HepG2 (cell line): ENCODE data around the gene PFKP. TPM values are rescaled to one million over a fixed set of nuclear protein-coding genes. Genes with fewer than 3 reads are reported as not detected.

ENCODE experiments used
- ARHGAP35 ChIP-seq: sonication (generic); formaldehyde crosslinking; IDR thresholded peaks from 2 replicates; pipeline ENCODE4 v1.9.0; 2022; ENCODE audit warnings: mild to moderate bottlenecking, inconsistent platforms, moderate library complexity, missing genetic modification reagents, borderline replicate concordance
- DPF2 ChIP-seq: sonication (generic); formaldehyde crosslinking; IDR thresholded peaks from 2 replicates; pipeline ENCODE4 v1.4.0; 2020; ENCODE audit warnings: mild to moderate bottlenecking, low read depth, missing genetic modification reagents, borderline replicate concordance
- EEA1 ChIP-seq: sonication (generic); formaldehyde crosslinking; IDR thresholded peaks from 2 replicates; pipeline ENCODE4 v1.5.1; 2020; ENCODE audit warnings: mild to moderate bottlenecking, missing genetic modification reagents, borderline replicate concordance
- MLLT10 ChIP-seq: sonication (generic); formaldehyde crosslinking; IDR thresholded peaks from 2 replicates; pipeline ENCODE4 v1.4.0; 2020; ENCODE audit warnings: missing genetic modification reagents
- NFATC3 ChIP-seq: sonication (generic); formaldehyde crosslinking; IDR thresholded peaks from 2 replicates; pipeline ENCODE4 v1.5.1; 2020; ENCODE audit warnings: mild to moderate bottlenecking, missing genetic modification reagents
- RELA ChIP-seq: sonication (generic); formaldehyde crosslinking; IDR thresholded peaks from 2 replicates; pipeline ENCODE4 v1.4.0; 2020; ENCODE audit warnings: missing genetic modification reagents
- RFXAP ChIP-seq: sonication (generic); formaldehyde crosslinking; IDR thresholded peaks from 2 replicates; pipeline ENCODE4 v1.4.0; 2020; ENCODE audit warnings: missing genetic modification reagents, borderline replicate concordance
- SPEN ChIP-seq: sonication (generic); formaldehyde crosslinking; IDR thresholded peaks from 2 replicates; pipeline ENCODE4 v1.5.1; 2020; ENCODE audit warnings: low read depth, mild to moderate bottlenecking, missing genetic modification reagents
- TCF7 ChIP-seq: sonication (generic); IDR thresholded peaks from 2 replicates; pipeline ENCODE4 v1.6.1; 2016; ENCODE audit warnings: antibody characterized with exemption, low read depth
- ZNF121 ChIP-seq: sonication (generic); formaldehyde crosslinking; IDR thresholded peaks from 2 replicates; pipeline ENCODE4 v1.5.0; 2020; ENCODE audit warnings: mild to moderate bottlenecking, missing genetic modification reagents
- ZNF160 ChIP-seq: sonication (generic); formaldehyde crosslinking; IDR thresholded peaks from 2 replicates; pipeline ENCODE4 v1.8.0; 2022; ENCODE audit warnings: mild to moderate bottlenecking, inconsistent platforms, missing genetic modification reagents
- ZNF205 ChIP-seq: IDR thresholded peaks from 2 replicates; pipeline ENCODE4 v1.6.1; 2018; ENCODE audit warnings: missing biosample characterization, missing genetic modification reagents
- ZNF550 ChIP-seq: sonication (generic); formaldehyde crosslinking; IDR thresholded peaks from 2 replicates; pipeline ENCODE4 v1.4.0; 2020; ENCODE audit warnings: mild to moderate bottlenecking, missing genetic modification reagents, borderline replicate concordance
- ZNF598 ChIP-seq: sonication (generic); formaldehyde crosslinking; IDR thresholded peaks from 2 replicates; pipeline ENCODE4 v1.5.1; 2020; ENCODE audit warnings: mild to moderate bottlenecking, missing genetic modification reagents, borderline replicate concordance
- ZNF678 ChIP-seq: sonication (generic); formaldehyde crosslinking; IDR thresholded peaks from 2 replicates; pipeline ENCODE4 v1.4.0; 2020; ENCODE audit warnings: mild to moderate bottlenecking, missing genetic modification reagents
- ZNF879 ChIP-seq: sonication (generic); formaldehyde crosslinking; IDR thresholded peaks from 2 replicates; pipeline ENCODE4 v1.8.1; 2023; ENCODE audit warnings: missing genetic modification reagents
- polyA plus RNA-seq, 8 experiments: library from polyadenylated mRNA; depleted of rRNA in 3 of 8; stranded (reverse) in 7 of 8; unstranded in 1 of 8; fragments of >200 nt; fragmentation: Illumina TruSeq in 4 of 8; extraction: Trizol in 4 of 8; gene quantifications; 2 replicates each; pipeline versions ENCODE4 v1.2.1 to v1.2.3, GENCODE V29; 2011 to 2016; ENCODE audit warnings: low read depth in 4 of 8, missing spikeins in 1 of 8, mixed read lengths in 1 of 8; ENCODE audit not compliant: insufficient read depth in 1 of 8
- total RNA-seq, 5 experiments: library from RNA; depleted of rRNA; stranded (reverse); fragments of >200 nt; fragmentation: Illumina TruSeq; extraction: Trizol; gene quantifications; 2 replicates each; pipeline ENCODE4 v1.2.3, GENCODE V29; 2016; ENCODE audit warnings: low read depth in 1 of 5
- TF ChIP-seq, protein P1 (sequence below), 2 experiments: sonication (generic) in 1 of 2; formaldehyde crosslinking in 1 of 2; IDR thresholded peaks; 2 replicates each; pipeline versions ENCODE4 v1.4.0 to v1.6.1; 2018 to 2020; ENCODE audit warnings: missing genetic modification reagents in 2 of 2, borderline replicate concordance in 1 of 2, low read depth in 1 of 2, mild to moderate bottlenecking in 1 of 2, missing biosample characterization in 1 of 2
- TF ChIP-seq, protein P2 (sequence below): sonication (generic); formaldehyde crosslinking; IDR thresholded peaks from 2 replicates; pipeline ENCODE4 v1.8.1; 2023; ENCODE audit warnings: missing genetic modification reagents, inconsistent platforms, borderline replicate concordance
- TF ChIP-seq, protein P3 (sequence below): sonication (generic); formaldehyde crosslinking; IDR thresholded peaks from 2 replicates; pipeline ENCODE4 v1.4.0; 2020; ENCODE audit warnings: missing genetic modification reagents
- TF ChIP-seq, protein P4 (sequence below): sonication (generic); formaldehyde crosslinking; IDR thresholded peaks from 2 replicates; pipeline ENCODE4 v1.5.1; 2020; ENCODE audit warnings: missing genetic modification reagents, mild to moderate bottlenecking, borderline replicate concordance

PFKP gene
- total and polyA plus RNA-seq, 2 of the 13 experiments (the other 11 are each of a cell fraction or from before 2014, with no cell fraction given), result 0.80 to 2.4 TPM

DNA sequence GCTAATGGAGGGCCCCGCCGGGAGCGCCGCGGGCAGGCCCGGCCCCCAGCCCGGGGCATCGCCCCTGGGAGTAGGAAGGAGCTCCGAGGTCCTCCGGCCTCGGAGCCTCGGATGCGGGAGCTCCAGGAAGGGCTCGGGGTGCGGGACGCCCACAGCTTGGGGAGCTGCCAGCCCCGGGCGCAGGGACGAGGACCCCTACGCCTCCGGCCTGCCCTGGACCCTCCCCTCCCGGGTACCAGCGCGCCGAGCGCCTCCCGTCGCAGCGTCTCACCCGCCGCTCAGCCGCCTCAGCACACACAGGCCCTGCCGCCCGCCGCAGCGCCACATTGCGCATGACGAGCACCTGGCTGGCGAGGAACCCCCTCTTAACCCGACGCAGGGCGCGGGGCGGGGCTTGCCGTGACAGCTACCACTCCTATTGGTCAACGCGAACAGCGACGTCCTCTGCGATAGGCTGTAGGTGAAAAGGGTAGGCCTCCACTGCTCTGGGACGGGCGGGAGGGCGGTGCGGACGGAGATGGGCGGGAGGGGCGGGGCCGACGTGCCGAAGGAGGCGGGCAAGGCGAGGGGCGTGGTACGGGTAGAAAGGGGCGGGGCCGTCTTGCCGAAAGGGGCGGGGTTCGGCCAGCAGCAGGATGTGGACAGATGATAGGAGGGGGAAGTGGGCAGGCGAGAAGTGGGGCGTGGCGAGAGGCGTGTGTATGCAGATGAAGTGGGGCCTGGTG lies 105.3 kb downstream of the PFKP start, which contains the start of gene PITRM1 (continued):
- TF ChIP-seq, protein P1, sequence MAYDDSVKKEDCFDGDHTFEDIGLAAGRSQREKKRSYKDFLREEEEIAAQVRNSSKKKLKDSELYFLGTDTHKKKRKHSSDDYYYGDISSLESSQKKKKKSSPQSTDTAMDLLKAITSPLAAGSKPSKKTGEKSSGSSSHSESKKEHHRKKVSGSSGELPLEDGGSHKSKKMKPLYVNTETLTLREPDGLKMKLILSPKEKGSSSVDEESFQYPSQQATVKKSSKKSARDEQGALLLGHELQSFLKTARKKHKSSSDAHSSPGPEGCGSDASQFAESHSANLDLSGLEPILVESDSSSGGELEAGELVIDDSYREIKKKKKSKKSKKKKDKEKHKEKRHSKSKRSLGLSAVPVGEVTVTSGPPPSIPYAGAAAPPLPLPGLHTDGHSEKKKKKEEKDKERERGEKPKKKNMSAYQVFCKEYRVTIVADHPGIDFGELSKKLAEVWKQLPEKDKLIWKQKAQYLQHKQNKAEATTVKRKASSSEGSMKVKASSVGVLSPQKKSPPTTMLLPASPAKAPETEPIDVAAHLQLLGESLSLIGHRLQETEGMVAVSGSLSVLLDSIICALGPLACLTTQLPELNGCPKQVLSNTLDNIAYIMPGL (CRISPR knock-in tag; IDR thresholded peaks at IDR 0.05; ENCODE audit: borderline replicate concordance in 1 of 2, low read depth in 1 of 2), result peak; percentile 69 to 80; a peak in 2 of 4 replicates
- TF ChIP-seq ARHGAP35 (CRISPR knock-in tag) (0 out of 2 replicates have a peak, but pooled peaks have one; percentile 58), EEA1 (CRISPR knock-in tag) (0 out of 2 replicates have a peak, but pooled peaks have one; percentile 70), MLLT10 (CRISPR knock-in tag) (no peak), ZNF121 (CRISPR knock-in tag) (no peak), NFATC3 (CRISPR knock-in tag) (no peak), ZNF678 (CRISPR knock-in tag) (no peak; the same call in 1 of the 2 replicates), RFXAP (CRISPR knock-in tag) (peak; percentile 62; the same call in 1 of the 2 replicates), DPF2 (no peak), TCF7 (no peak), SPEN (CRISPR knock-in tag) (peak; percentile 89), ZNF160 (peak; percentile 64; the same call in 1 of the 2 replicates), ZNF205 (CRISPR knock-in tag) (no peak), ZNF550 (no peak), RELA (no peak), ZNF879 (CRISPR knock-in tag) (no peak), ZNF598 (CRISPR knock-in tag) (no peak)
- TF ChIP-seq, protein P2, sequence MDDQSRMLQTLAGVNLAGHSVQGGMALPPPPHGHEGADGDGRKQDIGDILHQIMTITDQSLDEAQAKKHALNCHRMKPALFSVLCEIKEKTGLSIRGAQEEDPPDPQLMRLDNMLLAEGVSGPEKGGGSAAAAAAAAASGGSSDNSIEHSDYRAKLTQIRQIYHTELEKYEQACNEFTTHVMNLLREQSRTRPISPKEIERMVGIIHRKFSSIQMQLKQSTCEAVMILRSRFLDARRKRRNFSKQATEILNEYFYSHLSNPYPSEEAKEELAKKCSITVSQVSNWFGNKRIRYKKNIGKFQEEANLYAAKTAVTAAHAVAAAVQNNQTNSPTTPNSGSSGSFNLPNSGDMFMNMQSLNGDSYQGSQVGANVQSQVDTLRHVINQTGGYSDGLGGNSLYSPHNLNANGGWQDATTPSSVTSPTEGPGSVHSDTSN (CRISPR knock-in tag), result no peak
- TF ChIP-seq, protein P3, sequence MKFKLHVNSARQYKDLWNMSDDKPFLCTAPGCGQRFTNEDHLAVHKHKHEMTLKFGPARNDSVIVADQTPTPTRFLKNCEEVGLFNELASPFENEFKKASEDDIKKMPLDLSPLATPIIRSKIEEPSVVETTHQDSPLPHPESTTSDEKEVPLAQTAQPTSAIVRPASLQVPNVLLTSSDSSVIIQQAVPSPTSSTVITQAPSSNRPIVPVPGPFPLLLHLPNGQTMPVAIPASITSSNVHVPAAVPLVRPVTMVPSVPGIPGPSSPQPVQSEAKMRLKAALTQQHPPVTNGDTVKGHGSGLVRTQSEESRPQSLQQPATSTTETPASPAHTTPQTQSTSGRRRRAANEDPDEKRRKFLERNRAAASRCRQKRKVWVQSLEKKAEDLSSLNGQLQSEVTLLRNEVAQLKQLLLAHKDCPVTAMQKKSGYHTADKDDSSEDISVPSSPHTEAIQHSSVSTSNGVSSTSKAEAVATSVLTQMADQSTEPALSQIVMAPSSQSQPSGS (CRISPR knock-in tag), result 0 out of 2 replicates have a peak, but pooled peaks have one; percentile 58
- TF ChIP-seq, protein P4, sequence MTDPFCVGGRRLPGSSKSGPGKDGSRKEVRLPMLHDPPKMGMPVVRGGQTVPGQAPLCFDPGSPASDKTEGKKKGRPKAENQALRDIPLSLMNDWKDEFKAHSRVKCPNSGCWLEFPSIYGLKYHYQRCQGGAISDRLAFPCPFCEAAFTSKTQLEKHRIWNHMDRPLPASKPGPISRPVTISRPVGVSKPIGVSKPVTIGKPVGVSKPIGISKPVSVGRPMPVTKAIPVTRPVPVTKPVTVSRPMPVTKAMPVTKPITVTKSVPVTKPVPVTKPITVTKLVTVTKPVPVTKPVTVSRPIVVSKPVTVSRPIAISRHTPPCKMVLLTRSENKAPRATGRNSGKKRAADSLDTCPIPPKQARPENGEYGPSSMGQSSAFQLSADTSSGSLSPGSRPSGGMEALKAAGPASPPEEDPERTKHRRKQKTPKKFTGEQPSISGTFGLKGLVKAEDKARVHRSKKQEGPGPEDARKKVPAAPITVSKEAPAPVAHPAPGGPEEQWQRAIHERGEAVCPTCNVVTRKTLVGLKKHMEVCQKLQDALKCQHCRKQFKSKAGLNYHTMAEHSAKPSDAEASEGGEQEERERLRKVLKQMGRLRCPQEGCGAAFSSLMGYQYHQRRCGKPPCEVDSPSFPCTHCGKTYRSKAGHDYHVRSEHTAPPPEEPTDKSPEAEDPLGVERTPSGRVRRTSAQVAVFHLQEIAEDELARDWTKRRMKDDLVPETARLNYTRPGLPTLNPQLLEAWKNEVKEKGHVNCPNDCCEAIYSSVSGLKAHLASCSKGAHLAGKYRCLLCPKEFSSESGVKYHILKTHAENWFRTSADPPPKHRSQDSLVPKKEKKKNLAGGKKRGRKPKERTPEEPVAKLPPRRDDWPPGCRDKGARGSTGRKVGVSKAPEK, result no peak
